ENCODE results near the gene TLL1.

TLL1 gene

DNA sequence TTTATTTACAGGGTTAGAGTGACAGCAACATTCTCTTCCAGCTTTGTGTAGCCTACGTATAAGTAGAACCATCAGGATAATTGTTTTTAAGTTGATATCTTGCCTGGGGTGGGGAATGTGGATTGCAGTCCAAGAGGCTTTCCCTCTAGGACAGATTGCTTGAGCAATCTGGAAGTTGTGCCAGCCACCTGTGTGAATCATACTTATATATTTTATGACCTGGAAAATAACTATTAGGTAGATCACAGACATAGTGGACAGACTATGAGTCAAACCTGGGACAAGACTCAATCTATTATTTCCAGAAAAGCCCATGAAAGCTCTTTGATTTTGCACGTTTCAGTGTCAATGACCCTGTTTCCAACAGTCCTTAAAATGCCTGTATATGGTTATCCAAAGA lies 98.9 kb downstream of the TLL1 start:
- DNase-seq (ENCODE audit: low spot score) = no peak

GRCh38 chr4:165972747-165973146 lies 99.7 kb downstream of the TLL1 start:
- no peak for DNase-seq (ENCODE audit: low spot score)

DNA sequence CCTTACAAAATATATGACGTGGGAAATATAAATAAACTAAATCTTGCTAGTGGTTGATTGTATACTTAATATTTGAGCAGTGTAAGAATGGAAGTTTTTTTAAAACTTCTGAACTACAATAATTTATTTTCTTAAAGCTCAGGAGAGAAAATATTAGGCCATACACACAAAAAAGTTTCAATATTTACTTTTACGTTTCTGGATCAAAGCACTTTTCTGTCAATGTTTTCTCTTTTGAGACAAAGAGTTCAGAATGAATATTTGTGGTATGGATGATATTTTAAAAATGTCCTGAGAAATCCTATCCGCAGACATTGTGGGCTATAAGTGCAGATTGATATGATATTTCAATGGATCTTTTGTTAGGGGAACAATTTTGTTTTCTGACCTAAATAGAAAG lies 109.9 kb downstream of the TLL1 start:
- DNase-seq (ENCODE audit: low spot score) = no peak

DNA sequence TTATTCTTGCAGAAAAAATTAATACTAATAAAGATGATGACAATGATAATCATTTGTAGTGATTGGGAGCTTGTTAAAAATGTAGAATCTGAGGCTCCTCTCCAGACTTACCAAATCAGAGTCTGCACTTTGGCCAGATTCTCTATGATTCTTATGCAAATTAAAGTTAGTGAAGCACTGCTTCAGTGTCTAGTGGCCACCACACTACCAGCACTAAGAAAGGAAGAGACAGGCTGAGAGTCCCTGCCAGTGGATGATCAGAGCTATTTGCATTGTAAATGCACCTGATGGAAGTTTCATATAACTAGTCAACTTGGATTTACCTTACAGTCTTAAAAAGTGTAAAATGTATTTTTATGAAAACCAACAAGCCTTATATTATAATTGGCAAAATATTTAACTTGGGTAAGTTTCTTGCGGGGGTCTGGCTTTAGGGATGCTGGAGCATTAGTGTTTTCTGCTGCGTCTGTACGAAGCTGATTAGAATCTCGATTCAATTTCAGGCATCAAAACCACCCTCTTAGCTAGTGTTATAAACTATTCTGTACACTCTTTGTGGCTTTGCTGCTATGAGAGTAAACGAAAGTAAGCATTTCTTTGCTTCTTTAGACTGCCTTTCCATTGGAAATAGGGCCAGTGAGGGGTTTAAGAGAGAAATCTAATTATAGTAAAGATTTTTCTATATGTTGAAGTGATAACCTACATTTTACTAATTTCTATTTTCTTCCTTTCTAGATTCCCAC lies 114.1 kb downstream of the TLL1 start:
- no peak for DNase-seq (ENCODE audit: low spot score)

DNA sequence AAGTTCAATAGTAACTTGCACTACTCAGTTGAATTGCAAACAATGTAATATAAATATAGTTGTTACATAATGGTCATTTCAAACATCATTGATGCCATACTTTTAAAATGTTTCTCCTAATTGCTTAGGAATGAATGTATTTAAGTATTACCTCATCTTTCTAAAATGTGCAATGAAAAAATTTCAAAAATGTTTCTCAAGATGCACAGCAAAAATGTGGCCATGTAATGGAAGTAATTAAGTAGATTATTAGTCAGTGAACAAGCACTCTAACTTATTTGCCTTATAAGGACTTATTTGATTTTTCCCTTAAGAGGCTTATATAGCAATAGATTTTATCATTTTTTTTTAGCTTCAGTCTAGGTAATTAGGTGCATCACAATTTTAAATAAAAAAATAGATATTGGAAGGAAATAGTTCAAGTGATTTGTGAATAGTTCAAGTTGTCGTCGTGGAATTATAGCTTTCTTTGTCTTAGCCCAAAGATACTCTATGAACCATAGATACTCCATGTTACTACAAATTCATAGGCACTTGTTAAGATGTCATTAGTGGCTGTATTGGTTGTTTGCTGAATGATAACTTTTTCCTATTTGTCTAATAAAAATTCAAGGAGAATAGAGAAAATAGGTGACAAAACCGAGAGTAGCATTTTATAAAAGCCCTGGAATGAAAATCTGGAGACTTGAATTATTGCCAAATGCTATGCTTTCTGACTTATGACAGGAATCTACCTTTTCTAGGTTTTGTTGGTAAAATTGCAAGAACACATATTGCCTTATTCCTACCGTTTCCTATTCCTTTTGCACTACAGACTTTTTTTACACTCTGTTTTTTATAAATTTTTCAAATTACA lies 118.5 kb downstream of the TLL1 start:
- DNase-seq (ENCODE audit: low spot score) = no peak

DNA sequence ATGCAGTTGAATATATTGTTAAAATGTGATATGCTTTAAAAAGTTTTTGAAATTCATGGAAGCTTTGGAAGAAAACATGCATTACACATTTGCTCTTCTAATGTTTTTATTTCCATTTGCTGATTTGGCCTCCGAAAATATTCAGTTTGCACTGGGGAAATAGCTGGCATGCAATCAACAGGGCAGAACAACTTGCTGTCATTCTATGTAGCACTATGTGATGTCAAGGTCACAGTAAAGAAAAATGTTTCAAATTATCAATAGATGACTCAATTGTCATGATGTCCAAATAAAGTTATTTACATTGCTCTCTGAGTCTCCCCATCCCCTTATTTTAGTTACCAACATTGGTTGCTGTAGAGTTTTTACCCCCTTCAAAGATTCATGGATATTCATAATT lies 119.2 kb downstream of the TLL1 start:
- DNase-seq (ENCODE audit: low spot score) = no peak

- no peak for DNase-seq (ENCODE audit: low spot score)
These were observed 121.7 kb downstream of the TLL1 start for GRCh38 chr4:165994701-165995100.

DNA sequence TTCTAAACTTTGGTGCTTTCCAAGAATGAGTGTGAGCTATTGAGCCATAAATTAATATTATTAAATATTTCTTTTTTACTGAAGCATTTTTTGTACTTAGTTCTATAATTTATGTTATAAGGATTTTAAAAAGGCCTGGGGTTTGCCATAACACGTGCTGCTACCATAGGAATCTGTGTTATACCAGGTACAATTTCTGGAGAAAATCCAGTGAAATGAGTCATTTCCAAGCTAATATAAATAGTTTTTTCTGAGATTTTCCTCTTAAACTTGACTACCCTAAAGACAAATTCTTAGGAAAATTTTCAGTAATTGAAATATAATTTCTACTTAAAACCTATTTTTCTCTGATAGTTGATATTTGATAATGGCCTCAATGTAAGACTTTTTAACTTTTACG lies 130.8 kb downstream of the TLL1 start:
- DNase-seq (ENCODE audit: low spot score) = no peak

DNA sequence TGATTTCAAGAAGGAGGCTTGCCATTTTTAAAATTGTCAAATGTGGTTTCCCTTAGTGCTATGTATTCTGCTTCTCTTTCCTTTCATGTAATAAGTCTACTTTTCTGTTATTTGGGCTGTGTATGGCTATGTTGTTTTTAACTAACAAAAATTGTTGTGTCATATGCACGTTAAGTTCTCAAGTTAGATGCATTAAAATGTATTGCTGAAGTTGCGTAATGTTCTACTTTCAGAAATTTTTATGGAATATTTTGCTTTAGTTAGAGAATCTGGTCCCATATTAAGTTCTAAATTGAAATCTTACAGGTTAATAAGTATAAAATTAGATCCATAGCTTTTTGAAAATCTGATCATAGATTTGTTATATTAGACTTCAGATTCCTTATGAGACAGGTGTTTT lies 133.2 kb downstream of the TLL1 start:
- no peak for DNase-seq (ENCODE audit: low spot score)

DNA sequence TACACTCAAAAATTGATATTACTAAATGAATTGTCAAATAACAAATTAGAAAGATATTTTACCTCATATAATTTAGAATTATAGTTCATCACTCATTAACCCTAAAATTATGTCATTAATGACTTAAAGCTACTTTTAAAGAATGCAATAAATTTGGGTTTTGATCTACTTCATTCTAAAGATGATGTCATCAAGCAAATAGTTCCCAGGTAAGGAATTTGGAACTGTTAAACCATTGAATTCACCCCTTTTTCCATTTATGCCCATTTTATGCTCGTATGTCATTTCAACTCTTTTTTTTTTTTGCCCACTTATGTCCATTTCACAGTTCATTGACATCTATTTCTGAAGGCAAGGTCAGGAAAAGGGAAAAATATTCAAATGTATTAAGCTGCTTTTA lies 135.5 kb downstream of the TLL1 start:
- no peak for DNase-seq (ENCODE audit: low spot score)

DNA sequence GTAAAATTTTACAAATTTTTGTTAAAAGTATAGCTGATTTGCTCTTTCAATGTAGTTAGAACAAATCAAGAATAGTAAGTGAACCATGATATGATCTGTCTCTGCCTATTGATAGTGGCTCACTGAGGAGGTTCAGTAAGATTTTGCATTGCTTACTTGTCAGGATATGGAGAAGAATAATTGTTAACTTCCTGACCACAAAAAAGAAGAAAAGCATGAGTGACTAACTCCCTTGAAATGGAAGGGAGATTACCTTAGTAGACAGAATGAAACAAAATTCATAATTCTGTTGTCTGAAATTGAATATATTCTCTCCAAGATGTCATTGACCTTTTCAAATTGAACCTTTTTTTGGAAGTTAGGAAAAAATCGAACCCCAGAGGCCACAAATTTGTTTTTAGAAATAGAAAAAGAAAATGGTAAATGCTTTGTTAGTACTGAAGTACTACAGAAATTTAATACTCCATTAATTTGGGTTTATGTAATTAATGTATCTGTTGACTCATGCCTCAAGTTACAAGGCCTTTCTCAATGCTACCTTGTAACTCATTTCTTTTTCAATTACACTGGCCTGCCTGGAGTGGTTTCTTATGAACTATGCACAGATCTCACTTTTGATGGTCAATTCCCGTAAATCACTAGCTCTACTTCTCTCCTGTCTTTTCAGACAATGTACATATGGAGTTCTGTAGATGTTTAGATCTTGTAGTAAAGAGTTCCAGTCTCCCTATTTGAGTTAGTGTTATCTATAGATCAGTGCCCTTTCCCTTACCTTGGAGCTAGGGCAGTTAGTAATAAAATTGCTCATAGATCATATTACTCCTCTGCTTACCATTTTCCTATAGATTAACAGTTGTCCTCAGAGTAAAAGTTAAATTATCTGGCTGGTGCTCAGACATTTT lies 139.3 kb downstream of the TLL1 start:
- DNase-seq (ENCODE audit: low spot score) = peak; percentile 66

- no peak for DNase-seq (ENCODE audit: low spot score)
These were observed 141.4 kb downstream of the TLL1 start for GRCh38 chr4:166014411-166014810.

- DNase-seq (ENCODE audit: low spot score) = no peak
These were observed 144.8 kb downstream of the TLL1 start for GRCh38 chr4:166017804-166018203.

DNA sequence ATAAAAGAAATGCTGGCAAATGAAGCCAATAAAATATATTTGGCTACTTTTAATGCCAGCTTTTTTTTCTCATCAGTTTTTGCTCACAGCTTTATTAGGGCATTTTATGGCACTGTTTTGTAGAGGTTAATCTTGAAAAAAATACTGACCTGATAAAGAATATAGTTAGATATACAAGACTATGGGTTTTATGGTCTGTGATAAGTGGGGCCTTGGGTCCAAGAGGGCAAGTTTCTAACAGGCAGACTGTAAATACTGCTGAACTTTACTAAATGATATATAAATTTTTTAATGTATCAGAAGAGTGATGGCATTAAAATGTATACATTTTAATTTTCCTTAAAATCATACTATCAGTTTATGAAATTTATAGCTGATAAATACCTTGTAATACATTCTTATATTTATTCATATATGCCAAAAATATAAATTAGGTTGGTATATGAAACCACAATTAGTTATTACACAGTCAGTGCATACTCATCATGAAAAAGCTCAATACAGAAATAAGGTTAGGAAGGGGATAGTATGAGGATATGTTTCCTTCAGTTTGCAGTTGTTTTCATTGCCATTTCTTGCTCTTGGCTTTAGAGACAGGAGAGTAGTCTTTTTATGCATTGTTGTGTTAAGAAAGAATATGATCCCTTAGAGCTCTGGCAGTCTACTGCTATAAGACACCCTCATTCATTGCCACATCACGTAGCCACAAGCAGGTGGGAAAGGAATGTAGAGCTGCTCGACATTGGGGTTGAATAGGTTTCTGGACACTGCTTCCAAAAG lies 146.6 kb downstream of the TLL1 start:
- DNase-seq (ENCODE audit: low spot score) = no peak

DNA sequence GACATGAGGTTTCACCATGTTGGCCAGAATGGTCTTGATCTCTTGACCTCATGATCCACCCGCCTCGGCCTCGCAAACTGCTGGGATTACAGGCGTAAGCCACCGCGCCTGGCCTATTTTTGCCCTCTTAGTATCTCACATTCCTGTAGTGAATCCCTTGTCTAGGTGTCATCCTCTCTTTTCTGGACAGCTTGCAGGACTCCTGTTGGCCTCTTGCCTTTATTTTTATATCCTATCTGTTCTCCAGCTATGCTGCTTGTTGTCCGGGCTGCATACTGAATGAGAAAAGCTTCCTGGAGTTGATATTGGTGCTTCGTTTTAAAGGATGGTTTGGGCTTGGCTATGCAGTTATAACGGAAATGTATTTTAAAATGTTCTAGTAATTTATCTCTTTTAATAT lies 148.6 kb downstream of the TLL1 start:
- DNase-seq (ENCODE audit: low spot score) = no peak

DNA sequence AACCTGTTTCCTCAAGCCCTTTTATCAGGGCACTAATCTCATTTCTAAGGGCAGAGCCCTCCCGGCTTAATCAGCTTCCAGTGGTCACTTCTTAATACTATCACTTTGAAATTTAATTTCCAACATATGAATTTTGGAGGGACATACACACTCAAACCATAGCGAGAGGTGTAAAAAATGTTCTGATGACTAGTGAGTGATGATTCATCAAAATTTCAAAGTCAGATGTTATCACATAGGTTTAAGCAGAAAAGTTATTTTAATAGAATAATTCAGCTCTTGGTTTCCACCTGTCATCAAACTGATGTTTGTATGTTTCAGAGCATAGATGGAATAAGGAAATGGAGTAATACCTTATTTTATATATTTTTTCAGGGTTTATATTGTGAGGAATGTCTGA lies 161.9 kb downstream of the TLL1 start:
- DNase-seq (ENCODE audit: low spot score) = no peak

DNA sequence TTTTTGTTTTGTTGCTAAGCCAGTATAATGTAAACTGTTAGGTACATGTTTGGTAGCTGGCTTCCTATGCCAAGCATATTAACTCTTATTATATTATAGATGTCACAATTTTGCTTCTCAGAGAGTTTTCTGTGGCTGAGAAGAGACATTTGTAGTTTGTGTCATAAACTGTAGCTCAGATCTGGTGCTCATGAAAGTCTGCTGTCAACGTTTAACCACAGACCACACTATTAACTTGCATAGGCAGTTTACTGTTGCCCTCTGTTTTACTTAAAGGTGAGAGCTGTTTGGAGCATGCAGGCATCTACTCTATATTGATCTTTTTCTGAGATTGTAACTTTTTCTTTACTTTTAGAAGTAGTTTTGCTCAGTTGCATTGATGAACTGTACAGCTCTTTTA lies 166.8 kb downstream of the TLL1 start:
- no peak for DNase-seq (ENCODE audit: low spot score)

- no peak for DNase-seq (ENCODE audit: low spot score)
These were observed 169.5 kb downstream of the TLL1 start for GRCh38 chr4:166042510-166043055.

- DNase-seq (ENCODE audit: low spot score) = no peak
These were observed 170.8 kb downstream of the TLL1 start for GRCh38 chr4:166043801-166044200.

GRCh38 chr4:166044871-166045270 lies 171.8 kb downstream of the TLL1 start:
- no peak for DNase-seq (ENCODE audit: low spot score)

- no peak for DNase-seq (ENCODE audit: low spot score)
These were observed 172.4 kb downstream of the TLL1 start for GRCh38 chr4:166045457-166045856.
